ENCODE data around the gene LPCAT3. TPM values are rescaled to one million over a fixed set of nuclear protein-coding genes. Genes with fewer than 3 reads are reported as not detected.
"Not testable (repeated sequence)": the region's sequence is repeated elsewhere in the genome, so short reads cannot be mapped to it uniquely, and the experiment has no call there.

LPCAT3 gene, protein sequence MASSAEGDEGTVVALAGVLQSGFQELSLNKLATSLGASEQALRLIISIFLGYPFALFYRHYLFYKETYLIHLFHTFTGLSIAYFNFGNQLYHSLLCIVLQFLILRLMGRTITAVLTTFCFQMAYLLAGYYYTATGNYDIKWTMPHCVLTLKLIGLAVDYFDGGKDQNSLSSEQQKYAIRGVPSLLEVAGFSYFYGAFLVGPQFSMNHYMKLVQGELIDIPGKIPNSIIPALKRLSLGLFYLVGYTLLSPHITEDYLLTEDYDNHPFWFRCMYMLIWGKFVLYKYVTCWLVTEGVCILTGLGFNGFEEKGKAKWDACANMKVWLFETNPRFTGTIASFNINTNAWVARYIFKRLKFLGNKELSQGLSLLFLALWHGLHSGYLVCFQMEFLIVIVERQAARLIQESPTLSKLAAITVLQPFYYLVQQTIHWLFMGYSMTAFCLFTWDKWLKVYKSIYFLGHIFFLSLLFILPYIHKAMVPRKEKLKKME
- 10 to 100 TPM; 49.7 to 65.7 (median 64.2) TPM for polyA plus RNA-seq (ENCODE audit: insufficient read length in 4 of 4)

- DNase-seq (ENCODE audit: low read depth in 4 of 4, low spot score in 2 of 4): peak; percentile 90 to 92 (median 92)
These were observed at the start of gene LPCAT3 for GRCh38 chr12:7018350-7019042. LPCAT3 (minus strand) TSS chr12:7018476; CDS start chr12:7018424, 52 bp downstream.

DNA sequence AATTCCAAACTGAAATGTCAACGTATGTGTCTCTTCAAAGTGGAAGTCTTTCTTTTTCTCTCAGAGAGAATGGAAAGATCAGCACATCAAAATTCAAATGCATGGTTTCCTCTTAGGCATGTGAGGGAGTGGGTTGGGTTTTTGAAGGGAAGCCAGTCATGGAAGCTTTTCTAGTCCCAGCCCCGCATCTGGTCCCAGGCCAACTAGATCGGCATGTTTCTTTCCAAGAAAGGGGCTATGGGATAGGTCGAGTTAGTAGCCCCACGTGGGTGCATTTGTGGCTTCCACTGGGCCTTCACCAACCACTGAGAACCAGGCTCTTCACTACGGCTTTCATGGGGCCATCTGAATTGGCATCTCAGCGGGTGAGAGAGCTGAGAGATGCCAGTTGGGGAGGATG lies 48.8 kb upstream of the LPCAT3 start:
- DNase-seq (ENCODE audit: low read depth in 4 of 4, low spot score in 2 of 4): no peak

- no peak for DNase-seq (ENCODE audit: low read depth in 4 of 4, low spot score in 2 of 4)
These were observed 48.3 kb upstream of the LPCAT3 start for GRCh38 chr12:7066596-7066995.

DNA sequence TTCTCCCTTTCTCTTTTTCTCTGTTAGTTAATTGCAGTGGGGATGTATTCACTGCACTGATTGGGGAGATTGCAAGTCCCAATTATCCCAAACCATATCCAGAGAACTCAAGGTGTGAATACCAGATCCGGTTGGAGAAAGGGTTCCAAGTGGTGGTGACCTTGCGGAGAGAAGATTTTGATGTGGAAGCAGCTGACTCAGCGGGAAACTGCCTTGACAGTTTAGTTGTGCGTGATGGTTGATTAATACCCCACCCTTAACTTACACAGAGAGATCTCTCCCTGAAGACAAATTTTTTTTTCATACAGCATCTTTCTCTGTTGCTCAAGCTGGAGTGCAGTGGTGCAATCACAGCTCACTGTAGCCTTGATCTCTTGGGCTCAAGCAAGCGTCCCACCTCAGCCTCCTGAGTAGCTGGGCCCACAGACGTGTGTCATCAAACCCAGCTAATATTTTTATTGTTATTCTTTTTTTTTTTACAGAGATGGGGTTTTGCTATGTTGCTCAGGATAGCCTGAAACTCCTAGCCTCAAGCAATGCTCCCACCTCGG lies 46.9 kb upstream of the LPCAT3 start:
- no peak for DNase-seq (ENCODE audit: low read depth in 4 of 4, low spot score in 2 of 4)

- no peak for DNase-seq (ENCODE audit: low read depth in 4 of 4, low spot score in 2 of 4)
These were observed 46.2 kb upstream of the LPCAT3 start for GRCh38 chr12:7064516-7064915.

GRCh38 chr12:7061596-7061995 lies 43.3 kb upstream of the LPCAT3 start:
- no peak for DNase-seq (ENCODE audit: low read depth in 4 of 4, low spot score in 2 of 4)

DNA sequence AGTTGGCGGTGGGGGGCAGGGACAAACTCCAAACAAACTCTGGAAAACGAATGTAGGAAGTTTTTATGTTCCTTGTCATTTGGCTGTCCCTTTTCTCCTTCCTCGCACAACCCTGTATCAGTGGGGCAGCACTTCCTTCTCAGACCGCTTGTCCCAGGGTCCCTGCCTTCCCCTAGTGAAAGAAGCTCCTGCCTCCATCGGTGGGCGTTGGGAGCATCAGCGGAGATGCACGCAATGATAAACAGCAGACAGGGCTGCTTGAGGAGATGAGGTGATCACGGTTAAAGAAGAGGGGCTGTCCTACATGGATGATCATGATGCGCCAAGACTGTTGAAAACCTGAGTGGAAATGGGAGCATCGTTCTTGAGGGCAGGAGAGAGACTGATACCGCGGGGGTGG lies 42.9 kb upstream of the LPCAT3 start:
- no peak for DNase-seq (ENCODE audit: low read depth in 4 of 4, low spot score in 2 of 4)

- DNase-seq (ENCODE audit: low read depth in 4 of 4, low spot score in 2 of 4): peak; percentile 57 to 79 (median 64)
These were observed 42.2 kb upstream of the LPCAT3 start, which contains the start of gene C1S for GRCh38 chr12:7060353-7060954. C1S (plus strand) TSS chr12:7060718; CDS start chr12:7061913, 1,195 bp downstream.

DNA sequence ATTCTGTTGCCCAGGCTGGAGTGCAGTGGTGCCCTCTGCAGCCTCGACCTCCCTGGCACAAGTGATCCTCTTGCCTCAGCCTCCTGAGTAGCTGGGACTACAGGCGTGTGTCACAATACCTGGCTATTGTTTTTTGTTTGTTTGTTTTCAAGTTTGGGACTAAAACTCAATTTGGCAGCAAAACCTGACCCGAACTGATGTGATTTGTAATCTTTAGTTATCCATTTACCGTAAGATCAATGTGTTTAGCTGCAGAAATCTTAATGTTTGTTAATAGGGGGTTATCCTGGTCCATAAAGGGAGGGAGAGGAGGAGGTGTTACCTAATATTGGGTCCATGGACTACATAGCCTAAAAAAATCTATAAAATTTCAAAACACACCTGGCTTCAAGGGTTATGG lies 41.5 kb upstream of the LPCAT3 start:
- no peak for DNase-seq (ENCODE audit: low read depth in 4 of 4, low spot score in 2 of 4)

DNA sequence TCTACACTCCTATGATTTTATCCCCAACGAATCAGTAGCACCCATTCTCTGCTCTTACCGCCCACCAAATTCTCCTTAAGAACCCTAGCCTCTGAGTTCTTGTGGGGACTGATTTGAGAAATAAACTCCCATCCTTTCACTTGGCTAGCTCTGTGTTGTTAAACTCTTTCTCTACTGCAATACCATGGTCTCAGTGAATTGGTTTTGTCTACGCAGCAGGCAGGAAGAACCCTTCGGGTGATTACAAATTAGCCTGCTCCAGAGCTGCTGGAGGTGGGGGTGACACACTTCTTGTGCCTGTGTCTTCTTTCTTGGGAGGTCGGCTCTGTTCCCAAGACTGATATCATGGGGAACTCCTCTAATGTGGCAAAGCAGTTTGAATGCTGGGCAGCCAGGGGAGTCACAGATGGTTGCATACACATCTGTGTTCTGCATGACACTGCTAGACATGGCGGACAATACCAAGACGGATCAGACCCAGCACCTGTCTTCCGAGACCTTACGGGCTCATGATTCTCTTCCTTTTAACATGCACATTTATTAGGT lies 40.6 kb upstream of the LPCAT3 start:
- DNase-seq (ENCODE audit: low read depth in 4 of 4, low spot score in 2 of 4): no peak

DNA sequence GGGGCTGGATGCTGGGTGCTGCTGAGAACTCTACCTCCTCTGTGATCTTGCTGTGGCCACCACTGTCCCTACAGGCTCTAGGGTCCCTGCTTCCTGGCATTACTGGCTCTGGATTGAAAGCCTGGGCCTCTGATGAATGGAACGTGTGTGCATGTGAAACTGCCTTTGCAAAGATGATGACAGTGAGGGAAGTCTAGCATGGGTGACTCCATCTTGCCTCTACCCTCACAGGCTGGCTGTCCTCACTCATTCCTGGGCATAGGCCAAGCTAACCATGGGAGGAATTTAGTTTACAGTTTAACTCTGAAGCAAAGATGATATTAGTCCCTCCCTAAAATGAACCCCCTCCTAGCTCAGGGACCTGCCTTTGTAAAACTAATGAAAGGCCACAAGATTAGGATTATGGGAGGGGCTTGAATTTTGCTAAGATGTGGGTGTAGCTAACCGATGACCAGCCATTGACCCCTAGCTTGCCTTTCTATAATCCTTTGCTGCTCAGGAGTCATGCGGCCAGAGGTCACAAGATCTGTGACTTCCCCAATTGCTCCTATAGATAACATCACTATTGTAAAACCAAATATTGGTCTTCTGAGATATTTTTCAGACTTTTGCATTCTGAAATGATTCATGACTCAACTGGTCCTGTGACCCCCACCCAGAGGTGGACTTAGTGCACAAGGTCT lies 40.0 kb upstream of the LPCAT3 start:
- DNase-seq (ENCODE audit: low read depth in 4 of 4, low spot score in 2 of 4): no peak

GRCh38 chr12:7055736-7056135 lies 37.5 kb upstream of the LPCAT3 start:
- DNase-seq (ENCODE audit: low read depth in 4 of 4, low spot score in 2 of 4): not testable (repeated sequence)

DNA sequence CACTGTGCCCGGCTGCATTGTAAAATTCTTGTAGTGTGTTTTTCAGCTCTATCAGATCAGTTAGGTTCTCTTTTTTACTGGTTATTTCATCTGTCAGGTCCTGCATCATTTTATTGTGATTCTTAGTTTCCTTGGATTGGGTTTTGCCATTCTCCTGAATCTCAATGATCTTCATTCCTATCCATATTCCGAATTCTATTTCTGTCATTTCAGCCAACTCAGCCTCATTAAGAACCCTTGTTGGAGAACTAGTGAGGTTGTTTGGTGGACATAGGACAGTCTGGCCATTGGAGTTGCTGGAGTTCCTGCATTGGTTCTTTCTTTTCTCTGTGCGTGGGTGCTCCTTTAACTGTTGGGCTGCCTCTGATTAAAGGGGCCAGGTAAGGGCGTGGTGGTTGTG lies 36.6 kb upstream of the LPCAT3 start:
- no peak for DNase-seq (ENCODE audit: low read depth in 4 of 4, low spot score in 2 of 4)

- not testable (repeated sequence) for DNase-seq (ENCODE audit: low read depth in 4 of 4, low spot score in 2 of 4)
These were observed 31.7 kb upstream of the LPCAT3 start for GRCh38 chr12:7049973-7050372.

- not testable (repeated sequence) for DNase-seq (ENCODE audit: low read depth in 4 of 4, low spot score in 2 of 4)
These were observed 31.2 kb upstream of the LPCAT3 start for GRCh38 chr12:7049445-7049951.

- DNase-seq (ENCODE audit: low read depth in 4 of 4, low spot score in 2 of 4): no peak
These were observed 29.0 kb upstream of the LPCAT3 start for GRCh38 chr12:7047306-7047705.

GRCh38 chr12:7046383-7047105 lies 28.3 kb upstream of the LPCAT3 start:
- DNase-seq (ENCODE audit: low read depth in 4 of 4, low spot score in 2 of 4): no peak

- no peak for DNase-seq (ENCODE audit: low read depth in 4 of 4, low spot score in 2 of 4)
These were observed 27.6 kb upstream of the LPCAT3 start for GRCh38 chr12:7045913-7046312.

DNA sequence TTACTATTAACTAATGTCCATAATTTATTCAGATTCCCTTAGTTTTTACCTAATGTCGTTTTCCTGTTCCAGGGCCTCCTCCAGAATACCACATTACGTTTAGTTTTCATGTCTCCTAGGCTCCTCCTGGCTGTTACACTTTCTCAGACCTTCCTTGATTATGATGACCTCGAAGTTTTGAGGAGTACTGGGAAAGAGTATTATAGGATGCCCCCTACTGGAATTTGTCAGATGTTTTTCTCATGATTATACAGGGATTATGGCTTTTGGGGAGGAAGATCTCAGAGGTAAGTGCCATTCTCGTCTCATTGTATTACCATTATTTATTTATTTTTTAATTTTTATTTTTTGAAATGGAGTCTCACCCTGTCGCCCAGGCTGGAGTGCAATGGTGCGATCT lies 24.6 kb upstream of the LPCAT3 start:
- no peak for DNase-seq (ENCODE audit: low read depth in 4 of 4, low spot score in 2 of 4)

All from left renal cortex interstitium (tissue), 4 donors.